ENCODE data around the gene CERK.
A peak's percentile ranks its signal among the peaks of the same experiment; 100 is the strongest.

Gene CERK

DNA sequence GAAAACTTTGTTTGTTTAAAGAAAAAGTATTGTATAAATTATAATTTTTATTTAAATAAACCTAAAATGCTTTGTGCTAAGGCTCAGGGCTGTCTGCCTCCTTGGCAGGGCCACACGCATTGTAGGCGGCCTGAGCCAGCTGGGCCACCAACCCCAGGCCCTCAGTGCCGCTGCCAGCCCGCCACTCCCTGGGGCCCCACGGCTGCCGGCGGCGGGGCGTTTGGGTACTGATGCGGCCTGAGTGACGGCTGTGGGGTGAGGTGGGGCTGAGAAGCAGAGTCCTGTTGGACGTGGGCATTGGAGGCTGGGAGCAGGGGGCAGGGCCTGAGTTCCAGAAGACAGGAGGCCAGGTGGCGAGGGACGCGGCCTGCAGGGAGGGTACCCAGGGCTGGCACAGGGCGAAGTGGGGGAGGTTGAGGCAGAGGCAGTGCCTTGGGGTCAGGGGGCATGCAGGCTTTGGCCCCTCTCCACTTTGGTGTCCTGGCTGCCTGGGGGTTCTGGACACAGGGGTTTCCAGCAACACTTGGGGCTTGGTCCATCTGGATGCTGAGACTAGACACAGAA is 58.3 kb downstream of the CERK start:
- DNase-seq (ENCODE audit: low read depth in 1 of 2, low spot score in 1 of 2) = no peak

DNA sequence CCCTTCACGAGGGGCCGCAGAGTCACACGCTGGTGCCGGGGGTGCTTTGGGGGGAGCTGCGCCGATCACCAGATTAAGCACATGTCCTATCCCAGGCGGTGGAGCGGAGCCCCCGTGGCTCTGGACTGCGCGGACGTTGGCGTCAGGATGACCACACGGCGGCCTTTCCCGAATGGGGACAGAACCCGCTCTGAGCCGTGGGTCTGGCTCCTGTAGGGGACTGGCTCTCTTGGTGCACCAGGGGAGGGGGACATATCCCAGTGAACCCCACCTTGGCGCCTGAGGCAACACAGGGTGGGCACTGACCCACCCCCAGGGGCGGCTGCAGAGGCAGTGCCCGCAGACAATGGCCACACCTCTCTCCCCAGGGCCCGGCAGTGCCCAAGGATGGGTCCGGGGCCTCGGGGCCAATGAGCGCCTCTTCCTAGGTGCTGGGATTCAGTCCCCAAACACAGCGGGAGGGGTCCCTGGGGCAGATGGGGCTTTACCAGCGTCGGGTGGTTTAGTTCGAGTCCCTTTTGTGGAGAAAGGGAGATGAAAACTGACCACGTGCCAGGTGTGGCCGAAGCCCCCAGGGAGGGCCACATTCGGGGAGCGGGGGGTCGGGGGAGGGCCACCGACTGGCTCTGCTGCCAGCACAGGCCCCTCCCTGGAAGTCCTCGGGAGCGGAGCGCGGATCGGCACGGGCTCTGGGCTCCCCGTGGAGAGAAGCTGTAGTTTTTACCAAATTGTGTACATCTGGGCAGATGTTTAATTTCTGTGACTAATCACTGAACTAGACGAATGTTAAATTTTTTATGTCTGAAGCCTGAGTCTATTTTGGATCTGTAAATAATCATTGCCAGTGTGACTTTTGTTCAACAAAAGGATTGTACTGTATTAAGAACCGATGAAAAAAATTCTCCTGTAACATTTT is 59.0 kb downstream of the CERK start:
- DNase-seq (ENCODE audit: low read depth in 1 of 2, low spot score in 1 of 2) = no peak

DNA sequence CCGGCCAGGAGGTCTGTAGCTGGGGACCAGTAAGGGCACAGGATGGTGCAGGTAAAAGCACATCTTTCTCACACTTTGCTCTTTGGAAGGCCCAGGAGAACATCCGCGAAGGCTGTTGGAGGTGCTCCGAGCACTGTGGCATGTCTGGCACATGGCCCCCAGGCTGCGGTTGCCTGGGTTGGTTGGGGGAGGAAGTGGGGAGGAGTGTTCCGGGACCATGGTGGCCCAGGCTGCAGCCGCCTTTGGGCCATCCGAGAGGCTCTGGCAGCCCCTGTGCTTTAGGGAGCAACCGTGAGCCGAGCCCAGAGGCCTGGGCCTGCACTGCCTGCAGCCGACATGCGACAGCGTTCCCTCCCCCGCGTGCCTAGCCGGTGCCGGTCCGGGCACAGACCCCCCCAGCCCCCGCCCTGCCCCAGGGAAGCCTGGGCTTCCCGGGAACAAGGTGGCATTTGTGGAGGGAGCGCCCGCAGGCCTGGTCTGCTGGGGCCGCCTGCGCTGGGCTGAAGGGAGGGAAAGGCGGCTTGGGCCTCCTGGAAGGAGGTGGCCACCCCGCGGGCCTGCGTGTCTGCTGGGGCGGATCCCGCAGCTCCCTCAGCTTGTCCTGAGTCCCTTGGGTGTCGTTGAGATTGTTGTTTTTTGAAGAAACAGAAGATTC is 59.9 kb downstream of the CERK start:
- no peak for DNase-seq (ENCODE audit: low read depth in 1 of 2, low spot score in 1 of 2)

DNA sequence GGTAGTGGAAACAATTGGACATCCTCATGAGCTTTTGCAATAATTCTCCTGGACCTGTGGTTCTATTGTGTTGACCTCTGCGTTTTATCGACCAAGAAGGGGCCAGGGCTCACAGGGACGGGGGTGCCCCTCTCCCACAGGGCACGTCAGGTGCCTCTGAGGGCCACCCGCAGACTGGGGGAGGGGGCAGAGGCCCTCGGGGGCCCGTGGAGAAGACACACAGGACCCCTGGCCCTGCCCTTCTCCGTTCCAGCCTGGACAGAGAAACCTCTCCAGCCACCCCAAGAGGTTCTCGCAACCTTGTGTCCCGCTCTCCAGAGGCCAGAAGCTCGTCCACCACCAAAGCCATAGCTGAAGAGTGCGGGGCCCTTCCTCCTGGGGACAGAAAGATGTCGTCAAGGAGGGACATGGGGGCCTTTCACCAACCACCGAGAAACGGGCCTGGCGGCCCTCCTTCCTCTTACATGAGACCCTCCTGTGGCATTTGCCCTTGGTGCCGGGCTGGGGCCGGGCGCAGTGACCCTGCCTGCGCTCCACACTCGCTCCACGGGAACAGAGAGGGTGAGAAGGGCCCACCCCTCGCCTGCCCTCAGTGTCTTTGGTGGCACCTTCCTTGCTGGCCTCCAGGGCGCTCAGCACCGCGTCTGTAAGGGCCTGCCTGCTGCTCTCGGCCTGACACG is 60.6 kb downstream of the CERK start:
- DNase-seq (ENCODE audit: low read depth in 1 of 2, low spot score in 1 of 2) = no peak

DNA sequence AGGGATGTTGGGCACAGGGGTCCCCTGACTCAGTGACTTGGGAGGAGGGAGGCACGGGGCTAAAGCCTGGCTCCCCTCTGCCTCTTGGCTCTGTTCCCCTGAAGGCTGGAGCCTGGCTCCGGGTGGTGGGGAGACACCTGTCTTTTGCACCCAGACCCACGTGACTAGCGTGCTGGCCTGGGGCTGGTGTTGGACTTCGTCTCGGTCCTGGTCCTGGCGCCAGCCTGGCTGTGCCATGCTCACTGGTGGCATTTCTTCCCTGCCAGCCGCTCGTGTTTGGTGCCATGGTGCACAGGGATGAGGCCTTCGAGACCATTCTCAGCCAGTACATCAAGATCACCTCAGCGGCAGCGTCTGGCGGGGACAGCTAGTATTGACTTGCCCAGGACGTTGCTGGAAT is 61.2 kb downstream of the CERK start:
- DNase-seq (ENCODE audit: low read depth in 1 of 2, low spot score in 1 of 2) = no peak

DNA sequence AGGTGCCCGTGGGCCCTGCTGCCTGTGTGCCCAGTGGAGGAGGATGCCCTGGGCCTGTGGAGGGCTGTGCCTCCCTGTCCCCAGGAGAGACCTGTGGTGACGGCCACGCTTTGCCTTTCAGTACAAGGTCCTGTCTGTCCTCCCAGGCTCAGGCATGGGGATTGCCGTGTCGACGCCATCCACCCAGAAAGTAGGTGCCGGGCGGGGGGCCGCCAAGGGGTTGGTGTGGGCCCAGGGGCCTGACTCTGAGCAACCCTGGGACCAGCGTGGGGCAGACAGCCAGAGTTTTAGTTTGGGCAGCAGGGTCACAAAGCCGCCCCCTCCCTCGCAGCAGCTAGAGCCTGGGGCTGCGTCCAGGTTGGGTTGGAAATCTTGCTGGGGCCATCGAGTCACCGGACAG is 61.6 kb downstream of the CERK start:
- no peak for DNase-seq (ENCODE audit: low read depth in 1 of 2, low spot score in 1 of 2)

DNA sequence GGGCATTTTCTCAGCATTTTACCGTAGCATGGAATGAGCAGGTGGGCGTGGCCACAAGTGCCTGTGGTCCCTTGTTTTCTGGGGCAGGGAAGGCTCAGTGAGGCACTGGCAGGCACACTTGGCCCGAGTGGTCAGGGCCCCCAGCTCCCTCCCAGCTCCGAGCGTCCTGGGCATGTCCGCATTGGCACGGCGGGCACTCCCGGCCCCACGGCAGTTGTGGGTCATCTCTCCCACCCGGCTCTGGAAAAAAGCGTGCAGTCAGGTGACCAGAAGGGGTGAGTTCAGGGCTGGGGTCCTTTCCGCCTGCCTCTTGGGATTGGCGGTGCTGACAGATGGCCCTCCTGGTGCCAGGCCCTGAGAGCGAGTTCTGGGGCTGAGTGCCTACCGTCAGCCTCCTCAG is 62.1 kb downstream of the CERK start:
- no peak for DNase-seq (ENCODE audit: low read depth in 1 of 2, low spot score in 1 of 2)

DNA sequence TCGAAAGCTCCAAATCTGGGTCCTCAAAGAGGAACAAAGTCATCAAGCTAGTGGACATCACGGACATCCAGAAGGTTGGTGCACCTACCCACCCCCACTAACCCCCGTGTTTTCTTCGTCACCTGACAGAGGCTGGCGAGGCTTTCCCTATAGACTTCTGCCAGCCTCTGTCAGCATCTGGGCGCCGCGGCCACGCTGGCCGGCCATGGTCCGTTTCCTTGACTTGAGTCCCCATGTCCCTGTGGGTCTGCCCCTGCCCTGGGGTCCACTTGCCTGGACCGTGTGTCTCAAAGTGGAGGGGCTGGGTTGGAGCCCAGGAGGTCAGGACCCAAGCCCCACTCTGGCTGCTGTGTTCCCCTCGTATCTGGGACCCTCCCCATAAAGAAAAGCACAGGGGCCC is 62.6 kb downstream of the CERK start:
- no peak for DNase-seq (ENCODE audit: low read depth in 1 of 2, low spot score in 1 of 2)

DNA sequence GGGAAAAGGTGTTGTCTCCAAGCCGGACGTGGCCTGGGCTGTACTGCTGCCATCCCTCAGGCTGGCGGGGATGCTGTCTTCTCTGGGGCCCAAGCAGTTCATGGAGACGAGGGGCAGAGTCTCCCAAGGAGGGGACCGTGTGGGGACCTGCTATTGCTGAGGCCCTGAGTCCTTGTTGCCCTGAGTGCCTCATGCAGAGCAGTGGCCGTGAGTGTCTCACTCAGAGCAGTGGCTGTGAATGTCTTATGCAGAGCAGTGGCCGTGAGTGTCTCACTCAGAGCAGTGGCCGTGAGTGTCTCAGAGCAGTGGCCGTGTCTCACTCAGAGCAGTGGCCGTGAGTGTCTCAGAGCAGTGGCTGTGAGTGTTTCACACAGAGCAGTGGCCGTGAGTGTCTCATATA is 63.1 kb downstream of the CERK start:
- DNase-seq (ENCODE audit: low read depth in 1 of 2, low spot score in 1 of 2) = peak in 1 of 2 donors; percentile 20

DNA sequence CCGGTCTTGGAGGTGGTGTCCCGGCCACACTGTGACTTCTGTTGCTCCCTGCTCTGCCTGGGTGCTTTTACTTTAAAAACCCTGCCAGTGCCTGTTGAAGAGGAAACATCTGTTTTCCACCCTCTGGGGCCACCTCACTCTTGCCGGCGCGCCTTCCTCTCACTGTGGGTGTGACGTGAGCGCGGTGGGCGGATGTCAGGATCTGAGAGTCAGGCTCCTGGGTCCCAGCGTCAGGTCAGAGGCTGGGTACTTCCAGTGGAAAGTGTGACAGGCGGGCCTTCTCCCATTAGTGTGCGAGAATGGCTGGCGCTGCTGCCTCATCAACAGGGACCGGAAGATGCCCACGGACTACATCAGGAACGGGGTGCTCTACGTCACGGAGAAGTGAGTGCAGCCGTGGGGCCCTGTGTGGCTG is 63.7 kb downstream of the CERK start:
- peak; percentile 89 to 95 for DNase-seq (ENCODE audit: low read depth in 1 of 2, low spot score in 1 of 2)

DNA sequence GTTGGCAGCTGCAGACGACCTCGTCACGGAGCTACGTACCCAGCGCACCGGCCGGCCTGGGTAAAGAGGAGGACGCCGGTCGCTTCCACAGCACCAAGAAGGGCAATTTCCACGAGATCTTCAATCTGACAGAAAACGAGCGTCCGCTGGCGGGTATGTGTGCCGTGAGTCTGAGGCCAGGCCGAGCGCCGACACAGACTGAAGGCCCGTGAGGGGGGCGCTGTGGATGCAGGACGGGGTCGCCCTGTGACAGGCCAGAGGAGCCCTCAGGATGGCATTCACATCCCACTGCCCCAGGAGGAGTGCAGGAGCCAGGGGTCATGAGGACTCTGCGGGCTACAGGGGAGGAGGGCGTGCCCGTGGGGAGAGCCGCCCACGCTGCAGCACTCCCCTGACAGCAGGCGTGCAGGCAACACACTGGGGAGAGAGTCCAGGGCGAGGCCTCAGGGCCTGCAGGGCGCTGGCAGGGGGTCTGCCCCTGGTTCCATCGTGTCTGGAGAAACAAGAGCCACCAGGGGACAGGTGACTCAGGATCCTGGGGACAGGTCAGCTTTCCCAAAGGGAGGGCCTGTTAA is 64.3 kb downstream of the CERK start:
- DNase-seq (ENCODE audit: low read depth in 1 of 2, low spot score in 1 of 2) = peak in 1 of 2 donors; percentile 18

DNA sequence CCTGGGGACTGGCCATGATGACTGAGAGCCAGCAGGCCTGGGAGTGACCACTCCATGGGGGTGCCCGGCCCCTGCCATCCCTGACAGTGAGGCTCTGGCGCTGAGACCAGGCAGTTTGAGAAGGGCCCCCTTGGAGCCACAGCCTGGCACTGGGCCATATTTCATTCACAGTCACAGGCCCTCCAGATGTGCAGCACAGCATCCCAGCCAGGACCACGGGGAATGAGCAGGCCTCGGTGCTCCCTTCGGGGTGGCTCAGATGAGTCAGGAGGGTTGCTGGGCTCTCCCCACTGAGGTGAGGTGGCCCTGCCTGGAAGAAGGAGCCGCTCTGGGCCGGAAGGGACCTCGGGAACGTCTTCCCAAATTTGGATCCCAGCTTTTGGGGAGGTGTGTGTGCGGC is 64.8 kb downstream of the CERK start:
- no peak for DNase-seq (ENCODE audit: low read depth in 1 of 2, low spot score in 1 of 2)

DNA sequence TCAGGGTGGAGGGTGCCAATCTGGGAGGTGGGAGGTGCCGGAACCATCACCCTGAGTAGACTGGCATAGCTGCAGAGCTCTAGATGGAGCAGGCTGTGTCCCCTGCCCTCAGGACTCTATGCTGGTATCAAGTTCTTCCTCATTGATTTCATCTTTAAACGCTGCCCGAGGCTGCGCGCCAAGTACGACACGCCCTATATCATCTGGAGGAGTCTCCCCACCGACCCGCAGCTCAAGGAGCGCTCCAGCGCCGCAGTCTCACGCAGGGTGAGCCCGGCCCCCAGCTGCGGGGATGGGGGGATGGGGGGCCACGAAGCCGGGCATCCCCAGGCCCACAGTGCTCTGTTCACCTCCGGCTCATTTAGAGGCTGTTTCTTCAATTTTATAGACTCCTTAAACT is 65.3 kb downstream of the CERK start:
- no peak for DNase-seq (ENCODE audit: low read depth in 1 of 2, low spot score in 1 of 2)

DNA sequence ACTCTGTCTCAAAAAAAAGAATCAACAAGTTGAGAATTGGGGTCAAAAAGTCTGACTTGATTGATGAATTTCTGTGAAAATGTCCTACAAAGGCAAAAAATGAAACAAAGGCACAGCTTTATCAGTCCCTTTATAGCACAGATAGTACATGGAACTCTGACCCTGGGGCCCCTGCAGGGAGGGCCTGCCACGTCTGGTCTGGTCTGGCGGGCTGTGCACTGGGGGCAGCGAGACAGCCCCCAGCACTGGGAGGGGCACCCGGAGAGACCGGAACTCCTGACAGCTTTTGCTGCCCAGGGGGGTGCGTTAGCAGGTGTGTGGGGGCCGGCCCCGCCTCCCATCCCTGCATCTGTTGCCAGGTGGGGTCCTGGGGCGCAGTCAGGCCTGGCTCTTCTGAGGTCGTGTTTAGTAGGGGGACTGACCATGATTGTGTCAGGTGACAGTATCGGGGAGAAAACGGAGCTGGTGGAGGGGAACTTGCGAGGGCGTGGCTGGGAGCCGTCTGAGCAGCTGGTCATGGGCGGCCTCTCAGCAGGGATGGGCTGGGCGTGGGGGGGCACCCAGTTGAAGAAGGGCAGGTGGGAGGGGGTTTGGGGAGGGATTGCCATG is 66.1 kb downstream of the CERK start:
- DNase-seq (ENCODE audit: low read depth in 1 of 2, low spot score in 1 of 2) = no peak

DNA sequence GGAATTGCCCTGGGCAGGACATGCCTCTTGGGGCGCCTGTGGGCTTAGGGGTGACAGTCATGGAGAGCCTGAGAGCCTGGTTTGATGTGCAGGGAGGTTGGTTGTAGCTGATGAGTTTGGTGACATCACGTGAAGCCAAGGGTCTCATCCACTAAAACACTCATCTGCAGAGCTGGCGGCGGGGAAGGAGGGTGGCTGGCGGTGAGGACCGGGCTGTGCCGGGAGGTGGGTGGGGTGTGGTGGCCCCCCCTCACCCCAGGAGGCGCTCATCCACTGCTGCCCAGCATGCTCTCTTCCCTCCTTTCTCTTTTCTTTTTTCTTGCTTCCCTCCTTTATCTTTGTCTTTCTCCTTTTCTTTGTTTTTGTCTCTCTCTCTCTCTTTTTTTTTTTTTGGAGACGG is 68.9 kb downstream of the CERK start:
- DNase-seq (ENCODE audit: low read depth in 1 of 2, low spot score in 1 of 2) = no peak

DNA sequence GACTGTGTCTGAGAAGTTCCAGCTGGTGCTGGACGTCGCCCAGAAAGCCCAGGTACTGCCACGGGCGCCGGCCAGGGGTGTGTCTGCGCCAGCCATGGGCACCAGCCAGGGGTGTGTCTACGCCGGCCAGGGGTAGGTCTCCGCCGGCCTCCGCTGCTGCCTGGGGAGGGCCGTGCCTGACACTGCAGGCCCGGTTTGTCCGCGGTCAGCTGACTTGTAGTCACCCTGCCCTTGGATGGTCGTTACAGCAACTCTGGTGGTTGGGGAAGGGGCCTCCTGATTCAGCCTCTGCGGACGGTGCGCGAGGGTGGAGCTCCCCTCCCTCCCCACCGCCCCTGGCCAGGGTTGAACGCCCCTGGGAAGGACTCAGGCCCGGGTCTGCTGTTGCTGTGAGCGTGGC is 69.9 kb downstream of the CERK start:
- DNase-seq (ENCODE audit: low read depth in 1 of 2, low spot score in 1 of 2) = no peak

DNA sequence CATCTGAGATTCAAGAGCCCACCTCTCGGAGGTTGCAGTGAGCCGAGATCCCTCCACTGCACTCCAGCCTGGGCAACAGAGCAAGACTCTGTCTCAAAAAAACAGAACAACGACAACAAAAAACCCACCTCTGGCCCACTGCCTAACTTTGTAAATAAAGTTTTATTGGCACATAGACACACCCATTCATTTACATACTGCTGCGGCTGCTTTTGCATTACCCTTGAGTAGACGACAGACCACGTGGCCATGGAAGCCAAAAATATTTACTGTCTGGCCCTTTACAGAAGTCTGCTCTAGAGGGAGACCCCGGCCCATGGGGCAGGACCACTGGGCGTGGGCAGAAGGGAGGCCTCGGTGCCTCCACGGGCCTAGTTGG is 70.8 kb downstream of the CERK start:
- DNase-seq (ENCODE audit: low read depth in 1 of 2, low spot score in 1 of 2) = no peak

DNA sequence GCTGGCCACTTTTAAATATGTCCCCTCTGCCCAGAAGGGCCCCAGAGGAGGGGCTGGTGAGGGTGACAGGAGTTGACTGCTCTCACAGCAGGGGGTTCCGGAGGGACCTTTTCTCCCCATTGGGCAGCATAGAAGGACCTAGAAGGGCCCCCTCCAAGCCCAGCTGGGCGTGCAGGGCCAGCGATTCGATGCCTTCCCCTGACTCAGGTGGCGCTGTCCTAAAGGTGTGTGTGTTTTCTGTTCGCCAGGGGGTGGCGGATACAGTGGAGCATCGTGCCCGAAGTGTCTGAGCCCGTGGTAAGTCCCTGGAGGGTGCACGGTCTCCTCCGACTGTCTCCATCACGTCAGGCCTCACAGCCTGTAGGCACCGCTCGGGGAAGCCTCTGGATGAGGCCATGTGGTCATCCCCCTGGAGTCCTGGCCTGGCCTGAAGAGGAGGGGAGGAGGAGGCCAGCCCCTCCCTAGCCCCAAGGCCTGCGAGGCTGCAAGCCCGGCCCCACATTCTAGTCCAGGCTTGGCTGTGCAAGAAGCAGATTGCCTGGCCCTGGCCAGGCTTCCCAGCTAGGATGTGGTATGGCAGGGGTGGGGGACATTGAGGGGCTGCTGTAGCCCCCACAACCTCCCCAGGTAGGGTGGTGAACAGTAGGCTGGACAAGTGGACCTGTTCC is 71.3 kb downstream of the CERK start:
- no peak for DNase-seq (ENCODE audit: low read depth in 1 of 2, low spot score in 1 of 2)

DNA sequence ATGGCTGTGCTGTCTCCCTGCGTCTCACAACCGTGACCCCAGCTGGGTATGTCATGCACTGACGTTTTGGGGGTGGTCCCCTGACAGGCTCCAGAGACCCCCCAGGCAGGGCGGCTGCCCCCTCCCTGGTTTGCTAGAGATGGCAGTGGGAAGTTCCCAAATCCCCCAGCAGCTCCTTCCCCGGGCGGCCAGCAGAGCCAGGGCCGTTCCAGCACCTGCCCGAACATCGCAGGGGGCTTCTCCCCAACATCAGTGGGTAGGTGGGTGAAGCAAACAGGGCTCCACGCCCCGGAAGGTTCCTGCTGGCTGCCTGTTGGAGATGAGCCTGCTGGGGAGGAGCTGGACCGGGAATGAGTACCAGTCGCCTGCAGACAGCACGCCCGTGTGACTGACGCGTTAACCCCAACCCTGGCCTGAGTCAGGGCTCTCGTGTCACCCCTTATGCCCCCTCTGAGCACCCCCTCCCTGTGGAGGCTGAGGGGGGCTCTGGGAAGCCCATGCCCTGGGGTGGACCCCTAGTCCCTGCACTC is 72.2 kb downstream of the CERK start:
- no peak for DNase-seq (ENCODE audit: low read depth in 1 of 2, low spot score in 1 of 2)

DNA sequence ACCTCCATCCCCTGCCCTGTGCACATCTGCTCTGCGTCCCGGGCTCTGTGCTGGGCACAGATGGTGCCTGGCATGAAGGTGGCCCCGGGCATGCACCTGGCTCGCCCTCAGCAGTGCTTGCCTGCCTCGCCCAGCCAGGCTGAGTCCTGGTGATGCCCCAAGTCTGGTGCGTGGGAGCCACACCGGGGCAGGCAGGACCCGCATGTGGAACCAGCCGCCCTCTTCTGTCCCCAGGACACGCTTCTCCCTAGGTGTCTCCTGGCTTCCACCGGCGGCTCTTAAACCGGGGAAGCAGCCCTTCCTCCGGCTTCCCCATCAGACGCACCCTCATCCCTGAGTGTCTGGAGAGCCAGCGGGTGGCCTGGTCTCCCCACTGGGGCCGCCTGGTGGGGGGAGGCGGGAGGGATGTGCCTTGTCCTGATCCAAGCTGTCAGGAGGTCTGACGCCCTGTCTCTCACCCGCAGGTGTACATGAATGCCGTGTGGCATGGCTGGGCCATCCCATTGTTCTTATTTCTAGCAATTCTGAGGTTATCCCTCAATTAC is 72.8 kb downstream of the CERK start:
- no peak for DNase-seq (ENCODE audit: low read depth in 1 of 2, low spot score in 1 of 2)

Measured in activated CD4-positive, alpha-beta T cell treated with anti-CD3 and anti-CD28 coated beads, Interleukin-2, amount 50 U/mL, for 24 hours (primary cell).